GM12892 (cell line): ENCODE data around the gene ARL6IP4.

Experiments used
- DNase-seq: peaks from one replicate; pipeline ENCODE4 v3.0.0; 2011; ENCODE audit not compliant: insufficient read length
- FAIRE-seq: peaks from 2 replicates; lab custom pipeline; 2011; peaks lifted over from hg19 to GRCh38; lab: Jason Lieb, UNC
- POLR2A ChIP-seq: IDR thresholded peaks from 2 replicates; pipeline ENCODE4 v1.6.1; 2011; ENCODE audit warnings: low read depth, low read length, control low read depth
- POLR2AphosphoS5 ChIP-seq: IDR thresholded peaks from 2 replicates; pipeline ENCODE4 v1.6.1; 2011; ENCODE audit warnings: low read depth, low read length, control low read depth
- TAF1 ChIP-seq: IDR thresholded peaks from 2 replicates; pipeline ENCODE4 v1.6.1; 2011; ENCODE audit warnings: low read depth, mild to moderate bottlenecking, control low read depth, low read length, borderline replicate concordance

ARL6IP4 gene

DNA sequence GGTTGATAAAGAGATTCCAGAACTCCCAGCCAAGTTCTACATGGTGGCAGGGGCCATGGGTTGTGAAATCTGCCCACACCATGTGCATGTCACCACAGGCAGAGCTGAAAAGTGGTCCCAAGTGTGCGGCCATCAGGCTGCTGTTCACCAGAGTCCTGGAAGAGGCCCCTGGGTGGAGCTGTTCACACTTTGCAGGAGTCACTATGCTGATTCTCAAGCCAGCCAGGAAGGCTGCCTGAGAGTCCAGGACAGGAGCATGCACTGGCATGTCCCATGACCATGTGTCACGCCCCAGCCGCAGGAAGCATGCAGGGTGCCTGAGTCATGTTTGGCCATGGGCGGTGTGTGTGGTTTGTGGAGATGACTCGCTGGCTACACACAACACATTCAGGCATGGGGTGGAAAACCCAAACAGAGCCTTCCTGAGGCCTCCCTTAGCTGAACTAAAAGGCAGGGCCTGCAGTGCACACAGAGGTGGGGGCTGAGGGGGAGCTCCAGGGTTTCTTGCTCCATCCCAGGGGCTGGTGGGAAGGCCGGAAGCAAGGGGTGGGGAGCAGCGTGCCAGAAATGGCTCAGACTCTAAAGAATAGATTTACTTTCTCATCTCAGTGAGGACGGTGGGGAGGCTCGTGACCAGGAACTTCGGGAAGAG, 33.7 kb upstream of the ARL6IP4 start:
- FAIRE-seq, result peak; percentile 95
- TF ChIP-seq POLR2AphosphoS5 (no peak), TAF1 (no peak), POLR2A (no peak)

DNA sequence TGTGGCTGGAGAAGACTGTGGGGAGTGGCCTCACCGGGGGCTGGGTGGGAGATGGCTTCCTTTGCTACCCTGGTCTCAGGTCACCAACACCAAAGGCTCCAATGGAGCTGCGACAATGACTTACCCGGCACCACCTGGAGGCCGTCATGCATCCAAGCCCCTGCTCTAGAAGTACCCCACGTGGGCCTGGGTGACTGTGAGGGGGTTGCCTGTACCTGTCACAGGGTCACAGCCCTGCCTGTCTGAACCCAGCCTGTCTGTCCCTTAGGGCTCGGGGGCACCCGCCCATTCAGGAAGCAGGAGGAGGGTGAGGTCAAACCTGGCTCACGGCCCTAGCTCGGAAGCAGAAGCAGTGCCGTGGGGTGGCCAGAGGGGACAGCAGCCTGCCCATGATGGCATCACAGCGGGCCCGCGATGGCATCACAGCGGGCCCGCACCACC, 33.1 kb upstream of the ARL6IP4 start:
- no peak for TF ChIP-seq POLR2AphosphoS5
- TF ChIP-seq TAF1, result no peak
- no peak for TF ChIP-seq POLR2A
- DNase-seq (no peak), FAIRE-seq (no peak)

More for the DNA sequence above, 33.7 kb upstream of the ARL6IP4 start:
- peak; percentile 61 for DNase-seq

DNA sequence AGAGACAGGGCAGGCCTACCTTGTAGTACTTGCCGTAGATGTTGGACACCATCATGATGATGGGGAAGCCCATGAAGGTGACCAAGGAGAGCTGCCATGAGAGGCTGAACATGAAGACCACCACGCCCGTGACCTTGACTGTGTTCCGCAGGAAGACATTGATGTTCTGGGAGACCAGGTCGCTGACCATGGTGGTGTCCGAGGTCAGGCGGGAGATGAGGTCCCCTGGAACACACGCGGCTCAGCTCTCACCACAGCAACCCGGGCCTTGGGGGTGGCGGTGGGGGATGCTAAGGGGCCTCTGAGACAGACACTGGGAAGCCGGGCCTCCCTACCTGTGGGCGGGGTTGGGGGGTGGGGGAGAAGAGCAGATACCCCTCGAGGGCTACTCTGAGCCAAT, 31.9 kb upstream of the ARL6IP4 start:
- TF ChIP-seq TAF1, result no peak
- TF ChIP-seq POLR2A, result no peak
- TF ChIP-seq POLR2AphosphoS5, result no peak
- FAIRE-seq, result no peak
- no peak for DNase-seq

DNA sequence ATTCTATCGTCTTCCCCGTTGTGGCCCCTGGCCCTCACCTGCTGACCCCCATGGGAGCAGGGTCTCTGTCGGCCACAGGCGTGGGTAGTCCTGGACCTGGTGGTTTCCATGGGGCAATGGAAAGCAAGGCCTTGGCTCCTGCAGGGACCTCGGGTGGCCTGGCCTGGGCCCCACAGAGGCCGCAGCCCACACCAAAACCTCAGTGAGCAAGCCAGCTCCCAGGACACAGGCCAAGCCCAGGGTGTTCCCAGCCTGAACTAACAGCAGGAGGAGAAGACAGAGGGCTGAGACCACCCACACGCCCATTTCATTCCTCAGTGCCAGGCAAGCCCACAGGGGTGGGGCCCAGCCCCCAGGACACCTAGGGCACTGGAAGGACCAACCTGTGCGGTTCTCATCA, 31.1 kb upstream of the ARL6IP4 start:
- DNase-seq, result no peak
- TF ChIP-seq POLR2AphosphoS5, result no peak
- no peak for TF ChIP-seq TAF1
- no peak for TF ChIP-seq POLR2A
- no peak for FAIRE-seq

DNA sequence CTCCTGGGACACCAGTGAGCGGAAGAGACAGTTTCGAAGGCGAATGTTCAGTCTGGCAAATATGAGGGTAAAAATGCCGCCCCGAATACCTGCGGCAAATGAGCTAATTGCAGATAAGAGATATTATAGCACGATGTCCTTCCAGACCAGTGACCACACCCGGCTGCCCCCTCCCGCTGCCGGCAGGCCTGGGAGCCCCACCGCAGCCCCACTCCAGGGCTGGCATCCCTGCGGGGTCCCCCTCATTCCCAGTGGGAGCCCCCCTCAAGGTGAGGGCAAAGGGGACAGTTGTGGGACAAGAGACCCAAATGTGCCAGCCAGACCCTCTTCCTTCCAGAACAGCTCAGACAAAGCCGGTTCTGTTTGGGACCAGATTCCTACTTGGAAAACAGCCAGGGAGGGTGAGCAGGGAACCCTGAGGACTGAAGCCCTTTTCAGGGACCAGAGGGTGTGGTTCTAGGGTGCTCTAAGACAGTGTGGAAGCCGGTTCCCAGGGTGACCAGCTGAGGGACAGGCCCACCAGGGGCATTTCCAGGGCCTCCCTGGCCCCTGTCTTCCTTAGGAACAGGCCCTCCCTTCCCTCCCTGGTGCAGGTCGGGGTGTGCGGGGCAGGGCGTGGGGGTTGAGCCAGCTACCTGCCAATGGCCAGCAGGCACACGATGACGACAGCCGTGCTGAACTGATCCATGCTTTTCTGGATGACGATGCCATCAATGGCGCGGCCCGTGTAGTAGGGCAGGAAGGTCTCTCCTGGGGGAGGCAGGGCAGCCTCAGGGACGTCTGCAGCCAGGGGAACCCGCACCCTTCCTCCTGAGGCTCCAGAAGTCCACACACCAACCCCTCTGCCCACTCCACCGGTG, 30.4 kb upstream of the ARL6IP4 start:
- DNase-seq, result no peak
- TF ChIP-seq POLR2A, result no peak
- TF ChIP-seq TAF1, result no peak
- no peak for FAIRE-seq

DNA sequence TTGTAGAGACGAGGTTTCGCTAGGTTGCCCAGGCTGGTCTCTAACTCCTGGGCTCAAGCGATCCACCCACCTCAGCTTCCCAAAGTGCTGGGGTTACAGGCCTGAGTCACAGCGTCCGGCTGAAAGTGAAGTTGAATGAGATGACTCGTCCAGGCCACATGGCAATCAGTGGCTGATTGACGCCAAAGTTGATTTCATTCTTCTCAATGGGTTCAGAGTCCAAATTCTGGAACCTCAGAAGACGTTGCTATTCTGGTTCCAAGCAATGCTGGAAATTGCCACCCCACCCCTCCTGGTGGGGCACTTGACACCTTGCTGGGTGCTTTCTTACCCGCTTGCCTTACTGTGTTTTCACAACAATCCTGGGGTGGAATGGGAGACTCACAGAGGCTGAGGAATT, 29.1 kb upstream of the ARL6IP4 start:
- FAIRE-seq (no peak), DNase-seq (no peak)
- TF ChIP-seq POLR2AphosphoS5 (no peak), POLR2A (no peak), TAF1 (no peak)

DNA sequence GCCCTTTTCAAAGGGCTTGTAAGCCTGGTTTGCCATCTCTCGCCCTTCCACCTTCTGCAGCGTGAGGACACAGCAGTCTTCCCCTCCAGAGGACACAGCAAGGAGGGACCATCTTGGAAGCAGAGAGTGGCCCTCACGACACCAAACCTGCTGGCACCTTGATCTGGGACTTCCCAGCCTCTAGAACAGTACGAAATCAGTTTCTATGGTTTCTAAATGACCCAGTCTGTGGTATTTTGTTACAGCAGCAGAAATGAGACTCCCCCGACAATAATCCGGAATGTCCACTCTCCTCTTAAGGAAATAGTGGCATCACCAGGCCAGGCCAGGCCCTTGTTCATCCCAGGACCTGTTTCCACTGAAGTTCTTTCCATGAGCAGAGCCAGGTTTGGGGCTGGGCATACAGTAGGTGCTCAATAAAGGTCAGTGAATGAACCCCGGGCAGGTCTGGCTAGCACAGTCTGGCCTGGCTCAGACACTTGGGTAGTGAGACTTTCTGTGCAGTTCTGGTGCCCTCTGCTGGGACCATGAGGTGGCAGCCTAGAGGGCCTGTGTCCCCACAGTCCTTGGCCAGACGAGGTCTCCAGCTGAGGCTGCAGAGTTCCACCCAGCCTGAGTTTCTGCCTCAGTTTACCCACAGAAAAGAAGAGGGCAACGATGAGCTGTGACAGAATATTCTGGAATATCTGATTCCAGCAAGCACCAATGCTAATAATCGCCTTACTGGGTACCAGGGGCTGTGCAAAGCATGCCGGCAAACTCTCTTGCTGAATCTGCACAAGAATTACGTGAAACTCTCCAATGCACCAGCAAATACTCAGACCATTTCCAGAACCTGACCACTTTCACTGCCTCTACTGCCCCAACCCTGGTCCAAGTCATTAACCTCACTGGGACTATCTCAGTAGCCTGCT, 28.2 kb upstream of the ARL6IP4 start:
- peak; percentile 76 for DNase-seq
- TF ChIP-seq POLR2A (no peak), TAF1 (no peak), POLR2AphosphoS5 (no peak)
- FAIRE-seq, result peak; percentile 95

DNA sequence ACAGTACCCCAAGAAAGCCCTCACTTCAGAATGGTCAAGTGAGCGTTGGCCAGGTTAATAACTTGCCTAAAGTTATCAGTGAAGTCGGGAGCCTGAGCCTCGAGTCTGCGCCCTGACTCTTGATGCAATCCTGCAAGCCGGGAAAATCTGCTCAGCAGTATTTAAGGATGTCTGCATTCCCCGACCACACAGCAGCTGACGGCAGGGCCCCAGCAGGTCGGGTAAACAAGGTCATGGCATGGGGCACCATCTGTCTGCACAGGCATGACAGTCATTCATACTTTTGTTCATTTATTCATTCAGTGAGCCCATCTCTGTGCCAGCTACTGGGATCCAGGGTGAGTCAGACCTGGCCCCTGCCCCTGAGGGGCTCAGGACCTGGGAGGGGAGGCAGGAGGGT, 25.3 kb upstream of the ARL6IP4 start:
- FAIRE-seq (no peak), DNase-seq (no peak)
- no peak for TF ChIP-seq POLR2A
- TF ChIP-seq TAF1, result no peak
- TF ChIP-seq POLR2AphosphoS5, result no peak

DNA sequence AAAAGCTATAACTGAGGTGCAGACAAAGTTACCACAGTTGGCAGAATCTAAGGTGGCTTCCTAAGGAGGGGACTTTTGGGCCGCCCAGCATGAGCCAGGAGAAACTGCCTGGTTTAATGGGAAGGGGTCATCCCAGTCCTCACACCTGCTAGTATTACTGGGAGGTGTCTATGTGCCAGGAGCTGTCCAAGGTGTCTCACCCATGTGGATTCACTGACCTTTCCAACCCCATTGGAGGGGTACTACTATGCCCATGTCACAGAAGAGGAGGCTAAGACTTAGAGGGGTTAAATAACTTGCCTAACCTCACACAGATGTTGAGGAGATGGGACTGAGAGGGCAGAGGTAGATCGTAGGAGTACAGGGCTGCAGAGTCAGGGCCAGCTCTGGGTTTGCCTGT, 24.4 kb upstream of the ARL6IP4 start:
- FAIRE-seq (no peak), DNase-seq (no peak)
- TF ChIP-seq POLR2A, result no peak
- no peak for TF ChIP-seq POLR2AphosphoS5
- no peak for TF ChIP-seq TAF1

DNA sequence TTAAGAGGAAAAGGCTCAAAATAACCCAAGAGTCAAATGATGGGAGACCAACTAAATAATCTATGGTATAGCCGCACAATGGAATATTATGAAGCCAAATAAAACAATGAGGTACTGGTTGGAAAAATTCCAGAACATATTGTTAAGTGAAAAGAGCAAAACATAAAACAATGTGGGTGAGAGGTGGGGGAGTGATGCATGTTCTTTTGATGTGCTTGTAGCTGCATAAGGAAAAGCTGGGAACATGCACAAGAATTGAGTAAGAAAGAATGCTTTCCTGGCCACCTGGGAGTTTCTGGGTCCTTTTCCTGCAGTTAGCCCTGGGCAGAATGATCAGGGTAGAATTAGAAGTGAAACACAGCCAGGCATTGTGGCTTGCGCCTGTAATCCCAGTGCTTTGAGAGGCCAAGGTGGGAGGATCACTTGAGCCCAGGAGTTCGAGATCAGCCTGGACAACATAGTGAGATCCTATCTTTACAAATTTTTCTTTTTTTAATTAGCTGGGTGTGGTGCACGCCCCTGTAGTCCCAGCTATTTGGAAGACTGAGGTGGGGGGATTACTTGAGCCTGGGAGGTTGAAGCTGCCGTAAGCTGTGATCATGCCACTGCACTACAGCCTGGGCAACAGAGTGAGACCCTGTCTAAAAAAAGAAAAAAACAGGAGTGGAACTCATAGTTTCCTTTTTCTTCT, 22.1 kb upstream of the ARL6IP4 start:
- DNase-seq, result no peak
- TF ChIP-seq POLR2A (no peak), TAF1 (no peak)
- no peak for FAIRE-seq

DNA sequence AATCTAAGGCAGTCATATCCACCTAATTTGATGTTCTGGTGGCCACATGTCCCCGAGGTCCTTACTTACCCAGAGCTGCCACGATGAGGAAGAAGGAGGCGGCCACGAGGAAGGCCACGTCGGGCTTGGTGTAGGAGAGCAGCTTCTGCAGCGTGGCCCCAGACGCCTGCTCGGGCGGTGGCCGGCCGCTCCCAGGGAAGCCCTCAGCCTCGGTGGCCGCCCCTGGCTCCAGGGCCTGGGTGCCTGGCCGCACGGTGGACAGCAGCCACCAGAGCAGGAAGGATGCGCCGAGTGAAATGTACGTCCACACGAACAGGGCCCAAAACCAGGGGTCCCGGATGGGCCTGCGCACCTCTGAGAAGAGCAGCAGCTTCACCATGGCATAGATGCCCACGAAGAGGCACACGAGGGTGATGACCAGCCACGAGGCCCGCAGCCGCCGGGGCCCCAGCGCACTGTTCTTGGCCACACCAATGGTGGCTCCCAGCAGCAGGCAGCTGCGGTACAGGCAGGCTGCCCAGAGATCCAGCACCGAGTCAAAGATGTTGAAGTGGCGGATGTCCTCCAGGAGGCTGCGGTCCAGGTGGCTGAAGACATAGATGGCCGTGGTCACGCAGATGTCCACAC, 20.8 kb upstream of the ARL6IP4 start:
- TF ChIP-seq TAF1, result no peak
- no peak for DNase-seq
- FAIRE-seq, result no peak
